ENCODE data around the gene NOVA2. TPM values are rescaled to one million over a fixed set of nuclear protein-coding genes. Genes with fewer than 3 reads are reported as not detected.

NOVA2 gene
- total RNA-seq, 1 donor from 2014 or later = under 0.01 TPM

GRCh38 chr19:45985321-45985720 is 11.7 kb upstream of the NOVA2 start:
- H3K4me3 ChIP-seq (ENCODE audit: low read depth, low read length) = no peak overlapping the region
- TF ChIP-seq, protein P1, sequence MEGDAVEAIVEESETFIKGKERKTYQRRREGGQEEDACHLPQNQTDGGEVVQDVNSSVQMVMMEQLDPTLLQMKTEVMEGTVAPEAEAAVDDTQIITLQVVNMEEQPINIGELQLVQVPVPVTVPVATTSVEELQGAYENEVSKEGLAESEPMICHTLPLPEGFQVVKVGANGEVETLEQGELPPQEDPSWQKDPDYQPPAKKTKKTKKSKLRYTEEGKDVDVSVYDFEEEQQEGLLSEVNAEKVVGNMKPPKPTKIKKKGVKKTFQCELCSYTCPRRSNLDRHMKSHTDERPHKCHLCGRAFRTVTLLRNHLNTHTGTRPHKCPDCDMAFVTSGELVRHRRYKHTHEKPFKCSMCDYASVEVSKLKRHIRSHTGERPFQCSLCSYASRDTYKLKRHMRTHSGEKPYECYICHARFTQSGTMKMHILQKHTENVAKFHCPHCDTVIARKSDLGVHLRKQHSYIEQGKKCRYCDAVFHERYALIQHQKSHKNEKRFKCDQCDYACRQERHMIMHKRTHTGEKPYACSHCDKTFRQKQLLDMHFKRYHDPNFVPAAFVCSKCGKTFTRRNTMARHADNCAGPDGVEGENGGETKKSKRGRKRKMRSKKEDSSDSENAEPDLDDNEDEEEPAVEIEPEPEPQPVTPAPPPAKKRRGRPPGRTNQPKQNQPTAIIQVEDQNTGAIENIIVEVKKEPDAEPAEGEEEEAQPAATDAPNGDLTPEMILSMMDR (IDR thresholded peaks at IDR 0.05; ENCODE audit: insufficient read depth, low read length, poor library complexity, severe bottlenecking) = no peak
- H3K36me3 ChIP-seq (ENCODE audit: control insufficient read depth, insufficient read depth, low read length) = no peaks in the 10 kb centered on the region
- peaks cover 6% of the 10 kb centered on the region for H3K27me3 ChIP-seq (ENCODE audit: control insufficient read depth, insufficient read depth, low read length)
- DNase-seq (ENCODE audit: low read depth) = no peak

- no peak for DNase-seq (ENCODE audit: low read depth)
- H3K27me3 ChIP-seq (ENCODE audit: control insufficient read depth, insufficient read depth, low read length) = peaks cover 13% of the 10 kb centered on the region
- H3K4me3 ChIP-seq (ENCODE audit: low read depth, low read length) = no peak overlapping the region
- TF ChIP-seq, protein P1 (IDR thresholded peaks at IDR 0.05; ENCODE audit: insufficient read depth, low read length, poor library complexity, severe bottlenecking) = no peak
- H3K36me3 ChIP-seq (ENCODE audit: control insufficient read depth, insufficient read depth, low read length) = no peaks in the 10 kb centered on the region
Observed at GRCh38 chr19:45981350-45981749, 7.7 kb upstream of the NOVA2 start.

DNA sequence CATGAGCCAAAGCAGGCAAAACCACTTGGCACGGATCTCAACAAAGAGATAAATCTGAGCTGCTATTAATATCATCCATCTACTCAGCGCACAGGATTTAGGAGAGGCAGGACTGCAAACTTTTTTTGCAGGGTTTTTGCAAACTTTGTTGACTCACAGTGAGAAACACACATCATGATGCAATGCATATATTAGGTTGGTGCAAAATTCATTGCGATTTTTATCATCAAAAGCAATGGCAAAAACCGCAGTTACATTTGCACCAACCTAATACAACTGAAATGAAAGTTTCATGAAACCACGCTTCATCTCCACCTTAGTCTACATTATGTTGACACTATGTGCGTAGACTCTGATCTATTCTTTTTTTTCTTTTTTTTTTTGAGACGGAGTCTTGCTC is 4.5 kb upstream of the NOVA2 start:
- Histone ChIP-seq H3K36me3 (ENCODE audit: control insufficient read depth, insufficient read depth, low read length) (no peaks in the 10 kb centered on the region), H3K27me3 (ENCODE audit: control insufficient read depth, insufficient read depth, low read length) (peaks cover 32% of the 10 kb centered on the region), H3K4me3 (ENCODE audit: low read depth, low read length) (no peak overlapping the region)
- TF ChIP-seq, protein P1 (IDR thresholded peaks at IDR 0.05; ENCODE audit: insufficient read depth, low read length, poor library complexity, severe bottlenecking) = no peak
- no peak for DNase-seq (ENCODE audit: low read depth)

GRCh38 chr19:45976178-45976577 is 2.5 kb upstream of the NOVA2 start:
- DNase-seq (ENCODE audit: low read depth) = no peak
- no peak overlapping the region for H3K4me3 ChIP-seq (ENCODE audit: low read depth, low read length)
- TF ChIP-seq, protein P1 (IDR thresholded peaks at IDR 0.05; ENCODE audit: insufficient read depth, low read length, poor library complexity, severe bottlenecking) = no peak
- H3K27me3 ChIP-seq (ENCODE audit: control insufficient read depth, insufficient read depth, low read length) = peaks cover 49% of the 10 kb centered on the region
- H3K36me3 ChIP-seq (ENCODE audit: control insufficient read depth, insufficient read depth, low read length) = no peaks in the 10 kb centered on the region

DNA sequence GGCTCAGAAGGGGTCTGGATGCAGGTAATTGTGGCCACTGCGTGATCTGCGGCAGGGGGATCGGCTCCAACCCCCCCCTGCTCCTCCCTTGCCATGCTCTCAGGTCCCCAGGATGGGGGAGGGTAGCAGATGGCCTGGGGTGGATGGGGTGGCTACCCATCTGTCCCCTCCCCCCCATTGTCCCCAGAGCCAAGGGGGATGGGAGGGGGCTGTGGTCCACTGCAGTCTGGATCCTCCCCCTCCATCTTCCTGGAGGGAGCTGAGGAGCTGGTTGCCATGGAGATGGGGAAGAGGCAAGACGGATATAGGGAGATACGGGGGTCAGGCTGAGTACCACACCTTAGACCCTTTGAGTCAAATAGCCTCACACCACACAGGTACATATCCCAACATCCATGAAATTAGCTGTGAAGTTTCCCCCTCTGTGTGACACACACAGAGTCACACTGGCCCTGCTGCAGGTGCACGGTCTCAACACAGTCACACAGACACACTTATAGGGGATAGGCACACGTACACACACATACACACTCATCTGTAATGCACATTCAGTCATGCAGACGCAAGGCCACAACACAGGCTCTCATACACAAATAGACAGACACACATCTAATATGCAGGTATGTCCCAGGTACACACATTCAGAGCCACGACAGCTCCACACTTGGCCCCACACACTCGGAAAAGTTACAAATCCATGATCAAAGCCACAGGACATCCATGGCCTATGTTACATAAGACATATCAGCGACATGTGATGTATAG is 1.8 kb upstream of the NOVA2 start:
- Histone ChIP-seq H3K4me3 (ENCODE audit: low read depth, low read length) (no peak overlapping the region), H3K27me3 (ENCODE audit: control insufficient read depth, insufficient read depth, low read length) (peaks cover 56% of the 10 kb centered on the region), H3K36me3 (ENCODE audit: control insufficient read depth, insufficient read depth, low read length) (no peaks in the 10 kb centered on the region)
- DNase-seq (ENCODE audit: low read depth) = no peak
- TF ChIP-seq, protein P1 (IDR thresholded peaks at IDR 0.05; ENCODE audit: insufficient read depth, low read length, poor library complexity, severe bottlenecking) = no peak

Measured in kidney epithelial cell (primary cell).